Karpas-422 (cell line): Measurements from ENCODE around the gene ALOX12. TPM values are rescaled to one million over a fixed set of nuclear protein-coding genes. Genes with fewer than 3 reads are reported as not detected.

Source experiments
- DNase-seq: peaks from one replicate; pipeline ENCODE4 v3.0.0-alpha.2; 2015
- H2AFZ ChIP-seq: fragments of 200-600 bp; sonication (generic); 2 replicates; pipeline ENCODE4 v1.6.1; 2014; ENCODE audit warnings: antibody characterized with exemption, low read length, mixed read lengths
- H3K27ac ChIP-seq: fragments of 200-600 bp; sonication (generic); 2 replicates; pipeline ENCODE4 v1.5.1; 2014; ENCODE audit warnings: mild to moderate bottlenecking, low read length, moderate library complexity
- H3K27me3 ChIP-seq: fragments of 200-600 bp; sonication (generic); 2 replicates; pipeline ENCODE4 v1.6.1; 2014; ENCODE audit warnings: low read length, mixed read lengths
- H3K36me3 ChIP-seq: fragments of 200-600 bp; sonication (generic); 2 replicates; pipeline ENCODE4 v1.6.1; 2014; ENCODE audit warnings: low read length, mixed read lengths; ENCODE audit not compliant: insufficient read depth
- H3K4me1 ChIP-seq: fragments of 200-600 bp; sonication (generic); 2 replicates; pipeline ENCODE4 v1.6.1; 2014; ENCODE audit warnings: mild to moderate bottlenecking, low read length, mixed read lengths
- H3K4me2 ChIP-seq: fragments of 200-600 bp; sonication (generic); 2 replicates; pipeline ENCODE4 v1.6.1; 2014; ENCODE audit warnings: low read length, low read depth, mild to moderate bottlenecking; ENCODE audit not compliant: poor library complexity, severe bottlenecking
- H3K4me3 ChIP-seq: fragments of 200-600 bp; sonication (generic); 2 replicates; pipeline ENCODE4 v1.5.1; 2014; ENCODE audit warnings: mild to moderate bottlenecking, antibody characterized with exemption, low read length, mixed read lengths
- H3K79me2 ChIP-seq: fragments of 200-600 bp; sonication (generic); 2 replicates; pipeline ENCODE4 v1.6.1; 2014; ENCODE audit warnings: mild to moderate bottlenecking, low read length, mixed read lengths
- H3K9ac ChIP-seq: fragments of 200-600 bp; sonication (generic); 2 replicates; pipeline ENCODE4 v1.6.0; 2014; ENCODE audit warnings: low read length
- H3K9me2 ChIP-seq: fragments of 200-600 bp; sonication (generic), shearing (Covaris generic); replicated peaks from 2 replicates; pipeline ENCODE4 v1.6.0; 2014; ENCODE audit warnings: mild to moderate bottlenecking, low read length, moderate library complexity; ENCODE audit not compliant: insufficient read depth
- H3K9me3 ChIP-seq: fragments of 300-700, 200-600 bp; sonication (generic); 2 replicates; pipeline ENCODE4 v1.6.1; 2014; ENCODE audit warnings: low read length, mixed read lengths
- H4K20me1 ChIP-seq: fragments of 200-600 bp; sonication (generic); 2 replicates; pipeline ENCODE4 v1.6.1; 2014; ENCODE audit warnings: mild to moderate bottlenecking, antibody characterized with exemption, low read length, low read depth; ENCODE audit not compliant: insufficient read depth
- total RNA-seq: library from RNA; depleted of rRNA; stranded (reverse); fragments of >200 nt; shearing (Covaris generic); gene quantifications from 2 replicates; pipeline ENCODE4 v1.2.3, GENCODE V29; 2014; ENCODE audit warnings: low replicate concordance

The ALOX12 gene
- total RNA-seq, 1 experiment from 2014 or later = not detected

GRCh38 chr17:7005716-7006115, 9.9 kb downstream of the ALOX12 start:
- Histone ChIP-seq H3K9ac (no peak overlapping the region), H3K4me2 (no peak overlapping the region), H3K27ac (no peak overlapping the region), H3K79me2 (peaks cover 30% of the 10 kb centered on the region), H2AFZ (no peak overlapping the region), H3K27me3 (no peaks in the 10 kb centered on the region), H3K4me3 (no peak overlapping the region), H3K9me3 (no peaks in the 10 kb centered on the region), H3K9me2 (no peaks in the 10 kb centered on the region), H3K36me3 (peaks cover 18% of the 10 kb centered on the region; the same call in 1 of the 2 replicates), H4K20me1 (no peaks in the 10 kb centered on the region), H3K4me1 (peaks cover 8% of the 10 kb centered on the region)
- no peak for DNase-seq

DNA sequence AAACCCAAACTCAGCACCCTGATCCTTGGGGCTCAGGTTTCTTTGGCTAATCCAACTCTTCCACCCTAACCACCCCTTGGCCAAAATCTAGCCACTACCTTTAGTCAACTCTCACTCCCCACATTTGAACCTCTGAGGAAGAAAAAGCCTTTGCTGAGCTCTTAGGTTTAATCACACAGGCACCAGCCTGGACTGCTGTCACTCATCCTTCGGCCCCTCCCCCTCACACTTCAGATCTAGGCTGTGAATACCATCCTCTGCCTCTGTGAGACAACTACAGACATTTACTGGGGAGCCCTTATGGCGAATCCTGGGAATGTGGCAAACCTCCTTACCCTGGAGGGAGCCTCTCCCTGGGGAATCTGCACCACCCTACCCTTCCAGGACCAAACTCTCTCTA, 11.3 kb downstream of the ALOX12 start:
- H3K9me3 ChIP-seq = no peaks in the 10 kb centered on the region
- H3K4me2 ChIP-seq = no peak overlapping the region
- H3K4me1 ChIP-seq = peaks cover 18% of the 10 kb centered on the region
- H3K9ac ChIP-seq = no peak overlapping the region
- H3K27ac ChIP-seq = no peak overlapping the region
- DNase-seq = no peak
- peaks cover 45% of the 10 kb centered on the region for H3K79me2 ChIP-seq
- no peaks in the 10 kb centered on the region for H3K27me3 ChIP-seq
- H4K20me1 ChIP-seq = no peaks in the 10 kb centered on the region
- no peak overlapping the region for H2AFZ ChIP-seq
- H3K36me3 ChIP-seq = peaks cover 10% of the 10 kb centered on the region; the same call in 1 of the 2 replicates
- H3K4me3 ChIP-seq = no peak overlapping the region
- H3K9me2 ChIP-seq = no peaks in the 10 kb centered on the region

- peak overlapping the region; percentile 71 for H3K4me2 ChIP-seq
- peak overlapping the region; percentile 70; the same call in 1 of the 2 replicates for H3K4me3 ChIP-seq
- no peaks in the 10 kb centered on the region; the same call in 1 of the 2 replicates for H4K20me1 ChIP-seq
- no peak overlapping the region for H3K27ac ChIP-seq
- no peak for DNase-seq
- H2AFZ ChIP-seq = no peak overlapping the region
- peaks cover 55% of the 10 kb centered on the region for H3K79me2 ChIP-seq
- H3K27me3 ChIP-seq = no peaks in the 10 kb centered on the region
- no peaks in the 10 kb centered on the region for H3K9me2 ChIP-seq
- H3K9me3 ChIP-seq = no peaks in the 10 kb centered on the region
- H3K36me3 ChIP-seq = peaks cover 4% of the 10 kb centered on the region; the same call in 1 of the 2 replicates
- H3K9ac ChIP-seq = peak overlapping the region; percentile 98; the same call in 1 of the 2 replicates
- H3K4me1 ChIP-seq = peaks cover 23% of the 10 kb centered on the region
Measured at GRCh38 chr17:7010523-7010922, 14.7 kb downstream of the ALOX12 start.

DNA sequence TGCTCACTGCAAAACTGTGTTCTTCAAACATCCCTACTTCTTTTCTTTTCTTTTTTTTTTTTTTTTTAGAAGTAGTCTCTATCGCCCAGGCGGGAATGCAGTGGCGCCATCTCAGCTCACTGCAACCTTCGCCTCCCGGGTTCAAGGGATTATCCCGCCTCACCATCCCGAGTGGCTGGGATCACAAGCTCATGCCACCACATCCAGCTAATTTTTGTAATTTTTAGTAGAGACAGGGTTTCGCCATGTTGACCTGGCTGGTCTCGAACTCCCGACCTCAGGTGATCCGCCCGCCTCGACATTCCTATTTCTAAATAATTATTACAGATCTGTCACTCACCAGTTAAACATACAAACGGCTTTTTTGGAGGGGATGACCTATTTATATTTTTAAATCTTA, 15.6 kb downstream of the ALOX12 start:
- peak overlapping the region; percentile 70 for H3K4me3 ChIP-seq
- no peaks in the 10 kb centered on the region for H3K27me3 ChIP-seq
- H3K4me2 ChIP-seq = peak overlapping the region; percentile 71
- no peak overlapping the region for H3K27ac ChIP-seq
- H3K79me2 ChIP-seq = peaks cover 55% of the 10 kb centered on the region
- no peak for DNase-seq
- peaks cover 2% of the 10 kb centered on the region; the same call in 1 of the 2 replicates for H4K20me1 ChIP-seq
- peaks cover 26% of the 10 kb centered on the region for H3K4me1 ChIP-seq
- peaks cover 4% of the 10 kb centered on the region; the same call in 1 of the 2 replicates for H3K36me3 ChIP-seq
- no peak overlapping the region for H2AFZ ChIP-seq
- H3K9me2 ChIP-seq = no peaks in the 10 kb centered on the region
- peak overlapping the region; percentile 98 for H3K9ac ChIP-seq
- no peaks in the 10 kb centered on the region for H3K9me3 ChIP-seq

GRCh38 chr17:7011942-7012254, 16.0 kb downstream of the ALOX12 start:
- Histone ChIP-seq H3K27me3 (no peaks in the 10 kb centered on the region), H3K79me2 (peaks cover 55% of the 10 kb centered on the region), H4K20me1 (peaks cover 2% of the 10 kb centered on the region; the same call in 1 of the 2 replicates), H3K4me1 (peaks cover 26% of the 10 kb centered on the region), H3K27ac (no peak overlapping the region), H3K9ac (peak overlapping the region; percentile 98), H3K36me3 (peaks cover 4% of the 10 kb centered on the region; the same call in 1 of the 2 replicates), H3K9me3 (no peaks in the 10 kb centered on the region), H3K4me2 (peak overlapping the region; percentile 71), H2AFZ (peak overlapping the region; percentile 66; the same call in 1 of the 2 replicates), H3K9me2 (no peaks in the 10 kb centered on the region), H3K4me3 (peak overlapping the region; percentile 70)
- no peak for DNase-seq

DNA sequence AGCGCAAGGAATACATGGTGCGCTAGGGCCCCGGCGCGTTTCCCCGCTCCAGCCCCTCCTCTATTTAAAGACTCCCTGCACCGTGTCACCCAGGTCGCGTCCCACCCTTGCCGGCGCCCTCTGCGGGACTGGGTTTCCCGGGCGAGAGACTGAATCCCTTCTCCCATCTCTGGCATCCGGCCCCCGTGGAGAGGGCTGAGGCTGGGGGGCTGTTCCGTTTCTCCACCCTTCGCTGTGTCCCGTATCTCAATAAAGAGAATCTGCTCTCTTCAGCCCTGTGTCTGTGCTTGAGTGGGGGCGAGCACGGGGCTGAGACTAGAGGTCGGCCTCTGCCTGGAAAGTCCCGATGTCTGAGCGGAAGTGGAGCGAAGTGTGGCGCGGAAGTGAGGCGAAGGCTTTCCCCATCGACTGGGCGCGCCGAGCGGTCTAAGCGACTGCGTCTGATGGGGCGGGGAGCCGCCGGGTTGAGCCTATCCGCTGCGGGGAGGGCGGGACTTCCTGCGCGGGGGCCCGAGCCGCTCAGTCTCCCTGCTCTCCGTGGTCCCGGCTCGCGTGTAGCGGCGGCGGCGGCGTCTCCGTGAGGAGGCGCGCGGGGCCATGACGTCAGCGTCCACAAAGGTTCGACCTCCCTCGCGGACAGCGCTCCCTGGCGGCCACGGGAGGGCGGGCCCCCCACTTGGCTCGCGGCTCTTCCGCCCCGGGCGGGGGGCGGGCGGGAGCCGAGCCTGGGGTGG, 18.6 kb downstream of the ALOX12 start:
- DNase-seq = peak; percentile 98
- Histone ChIP-seq H3K4me2 (peak overlapping the region; percentile 71), H3K4me1 (peaks cover 26% of the 10 kb centered on the region), H2AFZ (peak overlapping the region; percentile 11; the same call in 1 of the 2 replicates), H3K9ac (peak overlapping the region; percentile 98), H3K9me2 (no peaks in the 10 kb centered on the region), H3K4me3 (peak overlapping the region; percentile 70), H4K20me1 (peaks cover 2% of the 10 kb centered on the region; the same call in 1 of the 2 replicates), H3K9me3 (no peaks in the 10 kb centered on the region), H3K79me2 (peaks cover 46% of the 10 kb centered on the region), H3K36me3 (peaks cover 4% of the 10 kb centered on the region; the same call in 1 of the 2 replicates), H3K27ac (peak overlapping the region; percentile 68), H3K27me3 (no peaks in the 10 kb centered on the region)

- no peak for DNase-seq
- Histone ChIP-seq H3K4me2 (peak overlapping the region; percentile 71), H3K27me3 (no peaks in the 10 kb centered on the region), H3K9ac (peak overlapping the region; percentile 98), H3K9me2 (no peaks in the 10 kb centered on the region), H4K20me1 (peaks cover 2% of the 10 kb centered on the region; the same call in 1 of the 2 replicates), H3K36me3 (no peaks in the 10 kb centered on the region), H3K4me3 (peak overlapping the region; percentile 70), H3K4me1 (peaks cover 26% of the 10 kb centered on the region), H3K79me2 (peaks cover 37% of the 10 kb centered on the region), H3K9me3 (no peaks in the 10 kb centered on the region), H2AFZ (peak overlapping the region; percentile 77), H3K27ac (no peak overlapping the region)
Measured at GRCh38 chr17:7014995-7015958, 19.4 kb downstream of the ALOX12 start.

DNA sequence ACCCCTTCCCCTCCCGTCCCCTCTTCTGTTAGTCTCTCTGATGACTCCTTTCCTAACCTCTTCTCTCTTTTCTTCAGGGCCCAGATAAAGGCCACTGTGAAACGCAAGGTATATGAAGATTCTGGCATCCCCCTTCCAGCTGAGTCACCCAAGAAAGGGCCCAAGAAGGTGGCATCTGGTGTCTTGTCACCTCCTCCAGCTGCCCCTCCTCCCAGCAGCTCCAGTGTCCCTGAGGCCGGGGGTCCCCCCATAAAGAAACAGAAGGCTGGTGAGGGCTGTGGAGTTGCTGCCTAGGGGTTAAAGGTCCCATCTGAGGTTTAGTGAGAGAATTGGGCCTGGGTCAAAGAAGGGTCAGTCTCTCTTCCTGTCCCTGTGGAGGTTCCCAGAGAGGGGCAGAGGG, 20.6 kb downstream of the ALOX12 start:
- Histone ChIP-seq H3K27ac (no peak overlapping the region), H3K36me3 (no peaks in the 10 kb centered on the region), H3K4me1 (peaks cover 15% of the 10 kb centered on the region), H3K4me2 (no peak overlapping the region), H3K27me3 (no peaks in the 10 kb centered on the region), H4K20me1 (peaks cover 2% of the 10 kb centered on the region; the same call in 1 of the 2 replicates), H2AFZ (no peak overlapping the region), H3K79me2 (peaks cover 26% of the 10 kb centered on the region), H3K9me3 (no peaks in the 10 kb centered on the region), H3K9ac (no peak overlapping the region), H3K9me2 (no peaks in the 10 kb centered on the region), H3K4me3 (no peak overlapping the region)
- no peak for DNase-seq
